Motor neuron (in vitro differentiated cells): ENCODE results near the gene SLC8A1. TPM values are rescaled to one million over a fixed set of nuclear protein-coding genes. Genes with fewer than 3 reads are reported as not detected.

Experiments used
- ATAC-seq, 8 experiments: fragments of 200-7000 bp; cut with Tn5 transposase; replicated peaks in 6 of 8; 2 replicates each; pipeline ENCODE4 v1.8.0; 2021; ENCODE audit warnings: mild to moderate bottlenecking in 8 of 8, moderate library complexity in 8 of 8
- H3K27ac ChIP-seq, 2 donors: fragments of 250-450 bp; sonication (Bioruptor Pico); 2 replicates each; pipeline ENCODE4 v1.9.0; 2021; ENCODE audit warnings: antibody characterized with exemption in 2 of 2, mild to moderate bottlenecking in 2 of 2, moderate library complexity in 1 of 2
- H3K4me1 ChIP-seq, 2 donors: fragments of 250-450 bp; sonication (Bioruptor Pico); replicated peaks in 1 of 2; 2 replicates each; pipeline ENCODE4 v1.6.1; 2021; ENCODE audit warnings: antibody characterized with exemption in 2 of 2, mild to moderate bottlenecking in 2 of 2, moderate library complexity in 1 of 2
- H3K4me3 ChIP-seq, 5 donors: fragments of 250-450 bp; sonication (Bioruptor Pico); 2 replicates each; pipeline ENCODE4 v1.9.0; 2021; ENCODE audit warnings: antibody characterized with exemption in 5 of 5, mild to moderate bottlenecking in 5 of 5, moderate library complexity in 4 of 5
- WGBS, 10 experiments: fragments of 450-650 bp; shearing (Covaris generic); methylation state at CpG; one replicate each; pipeline ENCODE4 v1.0.0; 2022; 5-methylcytosine and 5-hydroxymethylcytosine counted together
- in situ Hi-C, 9 experiments: fragments of 400-800 bp; cut with MboI; loops; one replicate each; pipeline ENCODE4 v1.15.0; 2021; ENCODE audit warnings: low sequenced_read_pairs in 9 of 9, low pct_unique_long_range_greater_than_20kb in 2 of 9; ENCODE audit not compliant: unreplicated experiment in 9 of 9
- total RNA-seq, 8 experiments: library from RNA; unstranded; fragments of 300-600 nt; gene quantifications; 2 replicates each; pipeline versions ENCODE4 v1.2.3 to v1.2.4, GENCODE V29; 2022

The SLC8A1 gene
- total RNA-seq, 8 experiments from 2014 or later = 0.27 to 55.1 (median 24.5) TPM

GRCh38 chr2:40213619-40214018, 238.3 kb downstream of the SLC8A1 start:
- in situ Hi-C loops = no loop called here
- WGBS, 10 experiments = 0 to 100% (median 93%) methylated on average over 1 to 3 of the region's 3 CpGs; no CpG with 5 or more reads in 3 of the 10 experiments
- Histone ChIP-seq H3K4me3 (no peak overlapping the region), H3K4me1 (peaks cover 0 to 9% of the 10 kb centered on the region in 2 donors), H3K27ac (no peak overlapping the region)
- ATAC-seq = no peak

- in situ Hi-C loops = no loop called here
- no peak overlapping the region for H3K4me3 ChIP-seq
- no peak overlapping the region for H3K27ac ChIP-seq
- peaks cover 0 to 9% of the 10 kb centered on the region in 2 donors for H3K4me1 ChIP-seq
- peak in 3 of 8 experiments; percentile 33 to 73 (median 57) for ATAC-seq
- WGBS, 10 experiments = 0 to 100% (median 59%) methylated on average over 1 of the region's 1 CpG; no CpG with 5 or more reads in 6 of the 10 experiments
Observed at GRCh38 chr2:40213071-40213470, 238.8 kb downstream of the SLC8A1 start.

GRCh38 chr2:40210968-40211353, 240.9 kb downstream of the SLC8A1 start:
- ATAC-seq = no peak
- no peak overlapping the region for H3K4me3 ChIP-seq
- 38 to 100% (median 75%) methylated on average over 1 of the region's 1 CpG; no CpG with 5 or more reads in 3 of the 10 experiments for WGBS, 10 experiments
- no peak overlapping the region for H3K27ac ChIP-seq
- in situ Hi-C loops = no loop called here
- peaks cover 0 to 17% of the 10 kb centered on the region in 2 donors for H3K4me1 ChIP-seq

- H3K27ac ChIP-seq = no peak overlapping the region
- peaks cover 0 to 17% of the 10 kb centered on the region in 2 donors for H3K4me1 ChIP-seq
- ATAC-seq = no peak
- 22 to 67% (median 50%) methylated on average over 1 of the region's 1 CpG; no CpG with 5 or more reads in 3 of the 10 experiments for WGBS, 10 experiments
- in situ Hi-C loops = no loop called here
- no peak overlapping the region for H3K4me3 ChIP-seq
Observed at GRCh38 chr2:40210344-40210967, 241.4 kb downstream of the SLC8A1 start.

GRCh38 chr2:40209761-40210160, 242.1 kb downstream of the SLC8A1 start:
- H3K4me1 ChIP-seq = peaks cover 0 to 17% of the 10 kb centered on the region in 2 donors
- ATAC-seq = no peak
- H3K4me3 ChIP-seq = no peak overlapping the region
- in situ Hi-C loops = no loop called here
- H3K27ac ChIP-seq = no peak overlapping the region

- H3K4me3 ChIP-seq = no peak overlapping the region
- H3K27ac ChIP-seq = no peak overlapping the region
- ATAC-seq = no peak
- in situ Hi-C loops = no loop called here
- peaks cover 0 to 17% of the 10 kb centered on the region in 2 donors for H3K4me1 ChIP-seq
- WGBS, 10 experiments = 50 to 100% (median 86%) methylated on average over 1 of the region's 1 CpG; no CpG with 5 or more reads in 3 of the 10 experiments
Observed at GRCh38 chr2:40208463-40208862, 243.4 kb downstream of the SLC8A1 start.

- in situ Hi-C loops = no loop called here
- Histone ChIP-seq H3K27ac (no peak overlapping the region), H3K4me1 (peaks cover 0 to 12% of the 10 kb centered on the region in 2 donors), H3K4me3 (no peak overlapping the region)
- ATAC-seq = peak in 2 of 8 experiments; percentile 12 to 44
- WGBS, 10 experiments = 18 to 94% (median 88%) methylated on average over 2 to 4 of the region's 4 CpGs; no CpG with 5 or more reads in 1 of the 10 experiments
Observed at GRCh38 chr2:40204268-40204667, 247.6 kb downstream of the SLC8A1 start.

- Histone ChIP-seq H3K4me1 (peaks cover 0 to 15% of the 10 kb centered on the region in 2 donors), H3K4me3 (no peak overlapping the region), H3K27ac (no peak overlapping the region)
- peak in 3 of 8 experiments; percentile 58 to 94 (median 90) for ATAC-seq
- in situ Hi-C loops = no loop called here
- 0 to 86% (median 80%) methylated on average over 1 of the region's 1 CpG; no CpG with 5 or more reads in 5 of the 10 experiments for WGBS, 10 experiments
Observed at GRCh38 chr2:40202798-40203400, 249.0 kb downstream of the SLC8A1 start.

GRCh38 chr2:40201425-40201824, 250.5 kb downstream of the SLC8A1 start:
- H3K4me3 ChIP-seq = no peak overlapping the region
- H3K27ac ChIP-seq = no peak overlapping the region
- ATAC-seq = no peak
- H3K4me1 ChIP-seq = peaks cover 0 to 25% of the 10 kb centered on the region in 2 donors
- in situ Hi-C loops = no loop called here

- H3K4me3 ChIP-seq = no peak overlapping the region
- no peak for ATAC-seq
- H3K27ac ChIP-seq = no peak overlapping the region
- peaks cover 0 to 30% of the 10 kb centered on the region in 2 donors for H3K4me1 ChIP-seq
- 0 to 100% (median 46%) methylated on average over 1 to 2 of the region's 2 CpGs; no CpG with 5 or more reads in 2 of the 10 experiments for WGBS, 10 experiments
- in situ Hi-C loops = no loop called here
Observed at GRCh38 chr2:40200366-40200915, 251.4 kb downstream of the SLC8A1 start.

GRCh38 chr2:40199771-40200170, 252.1 kb downstream of the SLC8A1 start:
- Histone ChIP-seq H3K27ac (no peak overlapping the region), H3K4me3 (no peak overlapping the region), H3K4me1 (peaks cover 0 to 31% of the 10 kb centered on the region in 2 donors)
- in situ Hi-C loops = no loop called here
- ATAC-seq = no peak

- WGBS, 10 experiments = 25 to 80% (median 40%) methylated on average over 1 to 5 of the region's 5 CpGs; no CpG with 5 or more reads in 1 of the 10 experiments
- H3K4me3 ChIP-seq = no peak overlapping the region
- H3K27ac ChIP-seq = no peak overlapping the region
- peaks cover 0 to 29% of the 10 kb centered on the region in 2 donors for H3K4me1 ChIP-seq
- in situ Hi-C loops = no loop called here
- no peak for ATAC-seq
Observed at GRCh38 chr2:40197121-40197520, 254.8 kb downstream of the SLC8A1 start.

GRCh38 chr2:40193670-40194026, 258.2 kb downstream of the SLC8A1 start:
- Histone ChIP-seq H3K4me3 (no peak overlapping the region), H3K27ac (no peak overlapping the region), H3K4me1 (peaks cover 0 to 29% of the 10 kb centered on the region in 2 donors)
- ATAC-seq = no peak
- in situ Hi-C loops = no loop called here
